Measurements from ENCODE around the gene EFCAB7.

EFCAB7 gene

GRCh38 chr1:63522891-63523728 lies at the start of gene EFCAB7, which contains the start of gene ITGB3BP:
Gene EFCAB7 (plus strand): TSS chr1:63523525. CDS start chr1:63525573, 2,048 bp downstream.
Gene ITGB3BP (minus strand): TSS chr1:63523225. CDS start chr1:63523133, 92 bp downstream.
- DNase-seq (ENCODE audit: low spot score): peak; percentile 91

GRCh38 chr1:63475761-63476160 lies 47.6 kb upstream of the EFCAB7 start:
- DNase-seq (ENCODE audit: low spot score): no peak

GRCh38 chr1:63480057-63480456 lies 43.3 kb upstream of the EFCAB7 start:
- DNase-seq (ENCODE audit: low spot score): no peak

- no peak for DNase-seq (ENCODE audit: low spot score)
Measured at GRCh38 chr1:63486629-63487028, 36.7 kb upstream of the EFCAB7 start.

- DNase-seq (ENCODE audit: low spot score): no peak
Measured at GRCh38 chr1:63487336-63488065, 35.8 kb upstream of the EFCAB7 start.

- no peak for DNase-seq (ENCODE audit: low spot score)
Measured at GRCh38 chr1:63497577-63497976, 25.7 kb upstream of the EFCAB7 start.

- DNase-seq (ENCODE audit: low spot score): no peak
Measured at GRCh38 chr1:63498106-63498505, 25.2 kb upstream of the EFCAB7 start.

GRCh38 chr1:63501256-63501655 lies 22.1 kb upstream of the EFCAB7 start:
- no peak for DNase-seq (ENCODE audit: low spot score)

- DNase-seq (ENCODE audit: low spot score): no peak
Measured at GRCh38 chr1:63506782-63507181, 16.5 kb upstream of the EFCAB7 start.

- no peak for DNase-seq (ENCODE audit: low spot score)
Measured at GRCh38 chr1:63509718-63510117, 13.6 kb upstream of the EFCAB7 start.

GRCh38 chr1:63512584-63512983 lies 10.7 kb upstream of the EFCAB7 start:
- DNase-seq (ENCODE audit: low spot score): no peak

GRCh38 chr1:63516629-63517028 lies 6.7 kb upstream of the EFCAB7 start:
- no peak for DNase-seq (ENCODE audit: low spot score)

- DNase-seq (ENCODE audit: low spot score): peak; percentile 6
Measured at GRCh38 chr1:63523738-63524137, 413 bp downstream of the EFCAB7 start.

- DNase-seq (ENCODE audit: low spot score): no peak
Measured at GRCh38 chr1:63524201-63524600, 876 bp downstream of the EFCAB7 start.

GRCh38 chr1:63532727-63533126 lies 9.4 kb downstream of the EFCAB7 start:
- no peak for DNase-seq (ENCODE audit: low spot score)

- no peak for DNase-seq (ENCODE audit: low spot score)
Measured at GRCh38 chr1:63533931-63534330, 10.6 kb downstream of the EFCAB7 start.

GRCh38 chr1:63534406-63534805 lies 11.1 kb downstream of the EFCAB7 start:
- no peak for DNase-seq (ENCODE audit: low spot score)

- no peak for DNase-seq (ENCODE audit: low spot score)
Measured at GRCh38 chr1:63537006-63537405, 13.7 kb downstream of the EFCAB7 start.

- peak; percentile 14 for DNase-seq (ENCODE audit: low spot score)
Measured at GRCh38 chr1:63537940-63538339, 14.6 kb downstream of the EFCAB7 start.

GRCh38 chr1:63545780-63546179 lies 22.5 kb downstream of the EFCAB7 start:
- DNase-seq (ENCODE audit: low spot score): peak; percentile 19

- peak; percentile 26 for DNase-seq (ENCODE audit: low spot score)
Measured at GRCh38 chr1:63547621-63548294, 24.4 kb downstream of the EFCAB7 start.

- no peak for DNase-seq (ENCODE audit: low spot score)
Measured at GRCh38 chr1:63548303-63548702, 25.0 kb downstream of the EFCAB7 start.

- DNase-seq (ENCODE audit: low spot score): no peak
Measured at GRCh38 chr1:63548877-63549276, 25.6 kb downstream of the EFCAB7 start.
